H1 (cell line): Measurements from ENCODE around the gene RELL1. TPM values are rescaled to one million over a fixed set of nuclear protein-coding genes. Genes with fewer than 3 reads are reported as not detected.

ENCODE experiments used
- POLR2A ChIP-seq, 2 experiments: IDR thresholded peaks; 1 replicate in 1 of 2; 2 replicates in 1 of 2; pipeline ENCODE4 v1.6.1; 2011; ENCODE audit warnings: low read depth in 2 of 2, low read length in 2 of 2, mild to moderate bottlenecking in 2 of 2; ENCODE audit errors: control extremely low read depth in 1 of 2
- SAP30 ChIP-seq: fragments of 300-600 bp; sonication (generic); IDR thresholded peaks from 2 replicates; pipeline ENCODE4 v1.7.1; 2012; ENCODE audit warnings: low read length, moderate library complexity, mild to moderate bottlenecking, inconsistent platforms; ENCODE audit not compliant: insufficient read depth, insufficient replicate concordance
- SP1 ChIP-seq: IDR thresholded peaks from 2 replicates; pipeline ENCODE4 v1.6.1; 2011; ENCODE audit warnings: low read depth, low read length
- polyA plus RNA-seq, 7 experiments: library from polyadenylated mRNA; depleted of rRNA in 3 of 7; stranded (reverse) in 5 of 7; unstranded in 2 of 7; fragments of >200 nt in 5 of 7; fragments of 200-250 nt in 2 of 7; gene quantifications; 1 replicate in 5 of 7; 2 replicates in 1 of 7; 4 replicates in 1 of 7; pipeline versions ENCODE4 v1.2.1 to v1.2.3, GENCODE V29; 2011 to 2013; ENCODE audit warnings: missing spikeins in 2 of 7, mixed read lengths in 2 of 7
- total RNA-seq: library from RNA; stranded (reverse); fragmentation: NEBNext Ultra II Directional; extraction: Animal tissue kit (Norgen Biotek cat#: 25700); gene quantifications from 2 replicates; pipeline ENCODE4 v1.2.1, GENCODE V29; 2021
- TF ChIP-seq, protein P1 (sequence below): IDR thresholded peaks from 2 replicates; pipeline ENCODE4 v1.6.1; 2012; ENCODE audit warnings: low read length, inconsistent platforms

Gene RELL1
- total and polyA plus RNA-seq, 2 of the 8 experiments (the other 6 are each of a cell fraction or from before 2014, with no cell fraction given) = 2.1 to 14.1 TPM

- TF ChIP-seq POLR2A (IDR thresholded peaks at IDR 0.05; ENCODE audit: control extremely low read depth in 1 of 2, low read depth in 2 of 2, low read length in 2 of 2) (no peak), SP1 (no peak), SAP30 (no peak)
- TF ChIP-seq, protein P1, sequence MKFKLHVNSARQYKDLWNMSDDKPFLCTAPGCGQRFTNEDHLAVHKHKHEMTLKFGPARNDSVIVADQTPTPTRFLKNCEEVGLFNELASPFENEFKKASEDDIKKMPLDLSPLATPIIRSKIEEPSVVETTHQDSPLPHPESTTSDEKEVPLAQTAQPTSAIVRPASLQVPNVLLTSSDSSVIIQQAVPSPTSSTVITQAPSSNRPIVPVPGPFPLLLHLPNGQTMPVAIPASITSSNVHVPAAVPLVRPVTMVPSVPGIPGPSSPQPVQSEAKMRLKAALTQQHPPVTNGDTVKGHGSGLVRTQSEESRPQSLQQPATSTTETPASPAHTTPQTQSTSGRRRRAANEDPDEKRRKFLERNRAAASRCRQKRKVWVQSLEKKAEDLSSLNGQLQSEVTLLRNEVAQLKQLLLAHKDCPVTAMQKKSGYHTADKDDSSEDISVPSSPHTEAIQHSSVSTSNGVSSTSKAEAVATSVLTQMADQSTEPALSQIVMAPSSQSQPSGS = no peak
- TF ChIP-seq, all 59 proteins: peak for 0
These were observed 123.6 kb downstream of the RELL1 start (continued) for GRCh38 chr4:37562592-37562991.
